ENCODE results near the gene SHROOM4. TPM values are rescaled to one million over a fixed set of nuclear protein-coding genes. Genes with fewer than 3 reads are reported as not detected.

SHROOM4 gene
- total RNA-seq, 1 donor from 2014 or later, result 8.9 TPM

DNA sequence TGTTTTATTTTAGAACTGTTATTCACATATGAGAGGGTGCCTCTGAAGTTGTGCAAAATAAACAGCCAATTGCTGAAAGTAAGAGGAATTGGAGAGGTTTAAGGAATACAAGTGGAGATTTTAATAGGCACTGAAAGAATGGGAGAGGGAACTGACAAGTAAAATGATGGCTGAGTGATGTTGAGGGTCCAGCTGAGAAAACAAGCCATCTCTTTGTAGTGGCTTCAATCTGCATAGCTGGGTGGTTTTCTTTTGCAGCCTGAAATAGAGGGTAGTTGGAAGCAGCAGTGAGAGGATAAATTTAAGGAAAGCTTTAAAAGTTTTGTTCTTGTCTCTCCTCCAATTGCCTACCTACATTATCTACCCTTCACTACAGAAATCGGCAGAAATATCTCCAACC, 236.7 kb downstream of the SHROOM4 start:
- ATAC-seq (no peak), DNase-seq (no peak)
- intact Hi-C loops (cut with micrococcal nuclease), result no loop called here

DNA sequence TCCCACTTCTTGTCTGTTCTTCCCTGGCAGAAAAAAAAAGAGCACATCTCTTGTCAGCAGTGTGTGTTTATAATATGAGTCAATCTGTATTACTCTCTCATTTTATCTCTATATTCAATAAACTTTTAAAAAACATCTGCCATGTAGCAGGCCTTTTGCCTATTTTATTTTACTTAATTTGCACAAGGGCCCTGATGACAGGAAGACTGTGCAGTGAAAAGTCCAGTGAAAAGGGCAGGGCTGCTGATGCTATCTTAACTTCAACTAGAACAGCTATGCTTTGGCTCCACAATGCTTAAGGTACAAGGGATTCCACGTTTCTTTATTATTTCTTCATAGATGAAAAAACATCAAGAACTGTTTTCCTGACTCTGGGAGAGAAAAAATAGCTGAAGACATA, 246.4 kb downstream of the SHROOM4 start:
- ATAC-seq (no peak), DNase-seq (no peak)
- intact Hi-C loops (cut with micrococcal nuclease), result no loop called here

DNA sequence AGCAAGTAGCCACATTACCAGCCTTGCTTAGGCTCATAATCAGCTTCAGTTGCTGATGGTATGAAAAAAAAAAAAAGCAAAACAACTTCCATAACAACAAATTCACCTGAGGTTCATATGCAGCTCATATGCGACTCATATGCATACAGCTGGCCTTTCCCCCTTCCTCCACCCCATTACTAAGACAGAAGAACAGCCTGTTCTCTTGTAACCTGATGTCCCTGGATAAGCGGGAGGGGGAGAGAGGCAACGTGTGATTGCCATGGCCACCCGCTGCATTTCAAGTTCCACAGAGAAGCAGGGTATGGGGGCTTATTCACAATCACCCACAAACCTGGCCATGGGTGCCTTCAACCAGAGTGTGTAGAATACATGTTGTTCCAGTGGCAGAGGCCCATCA, 248.3 kb downstream of the SHROOM4 start:
- intact Hi-C loops (cut with micrococcal nuclease), result no loop called here
- DNase-seq (no peak), ATAC-seq (no peak)

Other genes with a start within 250 kb of the SHROOM4 start
- not detected for gene BMP15, start 96.5 kb upstream of the SHROOM4 start, total RNA-seq